Measurements from ENCODE around the gene MAB21L3. TPM values are rescaled to one million over a fixed set of nuclear protein-coding genes. Genes with fewer than 3 reads are reported as not detected.

Gene MAB21L3
- total RNA-seq, 1 donor from 2014 or later = not detected

DNA sequence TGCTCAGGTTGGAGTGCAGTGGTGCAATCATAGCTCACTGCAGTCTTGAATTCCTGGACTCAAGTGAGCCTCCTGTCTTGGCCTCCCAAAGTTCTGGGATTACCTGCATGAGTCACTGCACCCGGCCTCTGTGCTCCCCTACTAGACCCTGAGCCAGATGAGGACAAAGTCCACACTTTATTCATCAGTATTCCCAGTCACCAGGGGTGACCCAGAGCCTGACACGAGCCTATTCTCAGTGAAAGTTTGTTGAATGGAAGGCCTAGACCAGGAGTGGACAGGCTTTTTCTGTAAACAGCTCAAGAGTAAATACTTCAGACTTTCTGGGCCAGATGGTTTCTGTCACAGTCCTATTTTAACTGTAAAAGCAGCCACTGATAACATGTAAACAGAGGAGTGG is 68.2 kb downstream of the MAB21L3 start:
- Histone ChIP-seq H3F3A (ENCODE audit: low read depth) (no peaks in the 10 kb centered on the region), H3K36me3 (no peaks in the 10 kb centered on the region), H3K27me3 (no peaks in the 10 kb centered on the region), H3K9ac (no peak overlapping the region), H3K4me1 (no peaks in the 10 kb centered on the region), H3K79me2 (ENCODE audit: low read depth) (no peaks in the 10 kb centered on the region), H3K4me3 (no peak overlapping the region), H2AFZ (replicated peaks) (no peak overlapping the region), H4K20me1 (ENCODE audit: low read depth) (no peaks in the 10 kb centered on the region), H3K4me2 (no peak overlapping the region), H3K9me3 (ENCODE audit: low read depth) (no peaks in the 10 kb centered on the region), H3K27ac (no peak overlapping the region)
- no peaks in the 10 kb centered on the region for H3K9me3 Mint-ChIP-seq
- H3K36me3 Mint-ChIP-seq = no peaks in the 10 kb centered on the region
- TF ChIP-seq, protein P1, sequence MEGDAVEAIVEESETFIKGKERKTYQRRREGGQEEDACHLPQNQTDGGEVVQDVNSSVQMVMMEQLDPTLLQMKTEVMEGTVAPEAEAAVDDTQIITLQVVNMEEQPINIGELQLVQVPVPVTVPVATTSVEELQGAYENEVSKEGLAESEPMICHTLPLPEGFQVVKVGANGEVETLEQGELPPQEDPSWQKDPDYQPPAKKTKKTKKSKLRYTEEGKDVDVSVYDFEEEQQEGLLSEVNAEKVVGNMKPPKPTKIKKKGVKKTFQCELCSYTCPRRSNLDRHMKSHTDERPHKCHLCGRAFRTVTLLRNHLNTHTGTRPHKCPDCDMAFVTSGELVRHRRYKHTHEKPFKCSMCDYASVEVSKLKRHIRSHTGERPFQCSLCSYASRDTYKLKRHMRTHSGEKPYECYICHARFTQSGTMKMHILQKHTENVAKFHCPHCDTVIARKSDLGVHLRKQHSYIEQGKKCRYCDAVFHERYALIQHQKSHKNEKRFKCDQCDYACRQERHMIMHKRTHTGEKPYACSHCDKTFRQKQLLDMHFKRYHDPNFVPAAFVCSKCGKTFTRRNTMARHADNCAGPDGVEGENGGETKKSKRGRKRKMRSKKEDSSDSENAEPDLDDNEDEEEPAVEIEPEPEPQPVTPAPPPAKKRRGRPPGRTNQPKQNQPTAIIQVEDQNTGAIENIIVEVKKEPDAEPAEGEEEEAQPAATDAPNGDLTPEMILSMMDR (IDR thresholded peaks at IDR 0.05) = no peak
- TF ChIP-seq EZH2phosphoT487 (IDR thresholded peaks at IDR 0.05) = no peak
- TF ChIP-seq EZH2 (IDR thresholded peaks at IDR 0.05) = no peak
- no peak overlapping the region for H3K4me3 Mint-ChIP-seq
- no peaks in the 10 kb centered on the region for H3K27me3 Mint-ChIP-seq (ENCODE audit: insufficient read depth, low read depth)
- H3K27ac Mint-ChIP-seq = no peak overlapping the region
- H3K4me1 Mint-ChIP-seq = no peaks in the 10 kb centered on the region
- DNase-seq (ENCODE audit: low spot score) = no peak

GRCh38 chr1:116179964-116180363 is 68.8 kb downstream of the MAB21L3 start:
- no peak overlapping the region for H3K4me2 ChIP-seq
- H3K27me3 Mint-ChIP-seq (ENCODE audit: insufficient read depth, low read depth) = no peaks in the 10 kb centered on the region
- H3K4me3 Mint-ChIP-seq = no peak overlapping the region

GRCh38 chr1:116182019-116182714 is 71.0 kb downstream of the MAB21L3 start:
- H3K9ac ChIP-seq = no peak overlapping the region
- H3K9me3 Mint-ChIP-seq = no peaks in the 10 kb centered on the region
- no peaks in the 10 kb centered on the region for H3K36me3 ChIP-seq
- no peak overlapping the region for H3K27ac Mint-ChIP-seq
- no peaks in the 10 kb centered on the region for H4K20me1 ChIP-seq (ENCODE audit: low read depth)
- H3K27me3 Mint-ChIP-seq (ENCODE audit: insufficient read depth, low read depth) = no peaks in the 10 kb centered on the region
- no peaks in the 10 kb centered on the region for H3K9me3 ChIP-seq (ENCODE audit: low read depth)
- H3K27me3 ChIP-seq = no peaks in the 10 kb centered on the region
- no peak for DNase-seq (ENCODE audit: low spot score)
- no peak overlapping the region for H3K4me2 ChIP-seq
- no peak overlapping the region for H3K27ac ChIP-seq
- H2AFZ ChIP-seq (replicated peaks) = no peak overlapping the region
- TF ChIP-seq, protein P1 (IDR thresholded peaks at IDR 0.05) = no peak
- TF ChIP-seq EZH2 (IDR thresholded peaks at IDR 0.05) (no peak), EZH2phosphoT487 (IDR thresholded peaks at IDR 0.05) (no peak)
- no peaks in the 10 kb centered on the region for H3K4me1 Mint-ChIP-seq
- H3K4me3 ChIP-seq = no peak overlapping the region
- no peaks in the 10 kb centered on the region for H3K4me1 ChIP-seq
- H3K79me2 ChIP-seq (ENCODE audit: low read depth) = no peaks in the 10 kb centered on the region
- H3K36me3 Mint-ChIP-seq = no peaks in the 10 kb centered on the region
- no peak overlapping the region for H3K4me3 Mint-ChIP-seq
- no peaks in the 10 kb centered on the region for H3F3A ChIP-seq (ENCODE audit: low read depth)

More at GRCh38 chr1:116179964-116180363, 68.8 kb downstream of the MAB21L3 start:
- H2AFZ ChIP-seq (replicated peaks) = no peak overlapping the region
- Mint-ChIP-seq H3K36me3 (no peaks in the 10 kb centered on the region), H3K9me3 (no peaks in the 10 kb centered on the region), H3K4me1 (no peaks in the 10 kb centered on the region), H3K27ac (no peak overlapping the region)
- H3K27ac ChIP-seq = no peak overlapping the region
- H3K9ac ChIP-seq = no peak overlapping the region
- H4K20me1 ChIP-seq (ENCODE audit: low read depth) = no peaks in the 10 kb centered on the region
- no peaks in the 10 kb centered on the region for H3F3A ChIP-seq (ENCODE audit: low read depth)
- no peak for TF ChIP-seq EZH2phosphoT487 (IDR thresholded peaks at IDR 0.05)
- TF ChIP-seq EZH2 (IDR thresholded peaks at IDR 0.05) = no peak
- TF ChIP-seq, protein P1 (IDR thresholded peaks at IDR 0.05) = no peak
- no peaks in the 10 kb centered on the region for H3K36me3 ChIP-seq
- no peaks in the 10 kb centered on the region for H3K4me1 ChIP-seq
- DNase-seq (ENCODE audit: low spot score) = no peak
- no peaks in the 10 kb centered on the region for H3K27me3 ChIP-seq
- H3K79me2 ChIP-seq (ENCODE audit: low read depth) = no peaks in the 10 kb centered on the region
- no peak overlapping the region for H3K4me3 ChIP-seq
- no peaks in the 10 kb centered on the region for H3K9me3 ChIP-seq (ENCODE audit: low read depth)

Other genes starting within 250 kb of the MAB21L3 start
- gene SLC22A15, start 134.9 kb upstream of the MAB21L3 start, total RNA-seq (ENCODE audit: low replicate concordance) = 0.62 and 1.9 TPM in 2 replicates